GM10266 (cell line): Measurements from ENCODE around the gene KLK7.

Source experiments
- DNase-seq: peaks from one replicate; pipeline ENCODE4 v3.0.0; 2012; ENCODE audit errors: extremely low spot score
- TF ChIP-seq, protein P1 (sequence below): IDR thresholded peaks from 2 replicates; pipeline ENCODE4 v1.5.1; 2012; ENCODE audit warnings: mild to moderate bottlenecking, low read depth; ENCODE audit not compliant: control insufficient read depth, insufficient read depth; ENCODE audit errors: missing control alignments

Gene KLK7

DNA sequence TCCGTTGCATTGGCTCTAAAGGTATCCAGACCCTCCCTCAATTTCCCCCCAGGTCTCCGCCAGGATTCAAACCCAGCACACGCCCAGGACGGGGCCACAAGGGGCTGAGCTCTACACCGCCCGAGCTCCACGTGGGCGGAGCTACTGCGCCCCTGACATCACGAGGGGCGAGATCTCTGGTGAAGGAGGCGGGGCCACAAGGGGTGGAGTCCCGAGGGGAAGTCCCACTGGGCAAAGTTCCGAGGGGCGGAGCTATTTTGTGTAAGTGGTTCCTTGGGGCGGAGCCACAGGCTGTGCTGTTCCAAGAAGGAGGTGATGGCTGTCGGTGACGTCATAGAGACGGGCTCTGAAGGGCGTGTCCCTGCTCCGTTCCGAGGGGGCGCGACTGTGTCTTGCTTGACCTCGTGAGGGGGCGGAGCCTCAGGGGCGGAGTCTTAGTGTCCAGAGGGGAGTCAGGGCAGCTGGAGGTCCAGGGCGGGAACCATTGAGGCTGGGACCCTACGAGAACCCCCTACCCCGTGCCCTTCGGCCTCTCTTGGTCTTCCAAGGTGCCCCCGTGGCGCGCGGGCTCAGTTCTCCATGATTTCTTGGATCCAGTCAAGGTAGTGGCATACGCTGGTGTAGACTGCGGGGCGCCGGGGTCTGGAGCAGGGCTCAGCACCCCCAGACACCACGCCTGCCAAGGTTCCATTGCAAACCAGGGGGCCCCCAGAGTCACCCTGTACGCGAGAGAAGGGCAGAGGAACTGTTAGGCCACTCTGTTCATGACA lies 19.0 kb upstream of the KLK7 start:
- no peak for DNase-seq
- TF ChIP-seq, protein P1, sequence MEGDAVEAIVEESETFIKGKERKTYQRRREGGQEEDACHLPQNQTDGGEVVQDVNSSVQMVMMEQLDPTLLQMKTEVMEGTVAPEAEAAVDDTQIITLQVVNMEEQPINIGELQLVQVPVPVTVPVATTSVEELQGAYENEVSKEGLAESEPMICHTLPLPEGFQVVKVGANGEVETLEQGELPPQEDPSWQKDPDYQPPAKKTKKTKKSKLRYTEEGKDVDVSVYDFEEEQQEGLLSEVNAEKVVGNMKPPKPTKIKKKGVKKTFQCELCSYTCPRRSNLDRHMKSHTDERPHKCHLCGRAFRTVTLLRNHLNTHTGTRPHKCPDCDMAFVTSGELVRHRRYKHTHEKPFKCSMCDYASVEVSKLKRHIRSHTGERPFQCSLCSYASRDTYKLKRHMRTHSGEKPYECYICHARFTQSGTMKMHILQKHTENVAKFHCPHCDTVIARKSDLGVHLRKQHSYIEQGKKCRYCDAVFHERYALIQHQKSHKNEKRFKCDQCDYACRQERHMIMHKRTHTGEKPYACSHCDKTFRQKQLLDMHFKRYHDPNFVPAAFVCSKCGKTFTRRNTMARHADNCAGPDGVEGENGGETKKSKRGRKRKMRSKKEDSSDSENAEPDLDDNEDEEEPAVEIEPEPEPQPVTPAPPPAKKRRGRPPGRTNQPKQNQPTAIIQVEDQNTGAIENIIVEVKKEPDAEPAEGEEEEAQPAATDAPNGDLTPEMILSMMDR, result no peak

DNA sequence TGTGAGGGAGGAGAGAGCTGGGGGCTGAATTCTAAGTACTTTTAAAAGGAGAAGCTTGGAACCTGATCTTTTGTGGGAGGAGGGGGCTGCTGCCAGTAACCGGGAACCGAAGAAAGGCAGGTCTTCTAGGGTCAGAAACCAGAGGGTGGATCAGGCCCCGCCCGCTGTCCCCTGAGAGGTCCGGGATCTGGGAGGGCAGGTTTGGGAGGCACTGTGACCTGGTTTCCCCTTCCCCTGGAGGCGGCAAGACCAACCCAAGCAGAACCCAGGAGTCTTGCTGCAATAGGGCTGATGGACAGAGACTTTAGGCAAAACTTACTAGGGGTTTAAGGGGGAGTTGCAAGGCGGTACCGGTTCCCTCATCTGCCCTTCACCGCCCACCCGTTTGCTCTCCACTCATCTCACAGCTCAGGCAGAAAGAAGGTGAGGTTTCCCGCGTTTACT lies 18.4 kb upstream of the KLK7 start:
- TF ChIP-seq, protein P1, result no peak
- DNase-seq, result no peak

DNA sequence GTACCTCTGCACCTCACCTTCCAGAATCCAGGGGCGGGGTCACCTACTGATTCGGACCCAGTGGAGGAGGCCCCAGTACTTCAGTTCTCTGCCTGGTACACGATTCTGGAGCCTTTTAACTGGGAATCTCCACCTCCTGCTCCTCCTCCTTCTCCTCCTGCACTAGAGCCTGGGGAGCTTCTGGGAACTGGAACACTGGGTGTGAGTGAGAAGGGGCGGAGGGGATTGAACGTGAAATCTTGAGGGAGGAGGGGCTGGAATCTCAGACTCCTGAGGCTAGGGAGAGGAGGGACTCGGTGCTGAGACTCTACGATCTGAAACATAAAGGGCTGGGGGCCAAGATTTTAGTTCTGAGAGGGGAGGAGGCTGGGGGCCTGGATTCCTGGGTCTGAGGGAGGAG lies 17.8 kb upstream of the KLK7 start, which contains the start of gene KLK8:
TSS of gene KLK8 (minus strand) at position 90 of the 400 bp plus-strand sequence. CDS start 437 bp downstream, outside the sequence.
- DNase-seq, result no peak
- TF ChIP-seq, protein P1, result no peak

DNA sequence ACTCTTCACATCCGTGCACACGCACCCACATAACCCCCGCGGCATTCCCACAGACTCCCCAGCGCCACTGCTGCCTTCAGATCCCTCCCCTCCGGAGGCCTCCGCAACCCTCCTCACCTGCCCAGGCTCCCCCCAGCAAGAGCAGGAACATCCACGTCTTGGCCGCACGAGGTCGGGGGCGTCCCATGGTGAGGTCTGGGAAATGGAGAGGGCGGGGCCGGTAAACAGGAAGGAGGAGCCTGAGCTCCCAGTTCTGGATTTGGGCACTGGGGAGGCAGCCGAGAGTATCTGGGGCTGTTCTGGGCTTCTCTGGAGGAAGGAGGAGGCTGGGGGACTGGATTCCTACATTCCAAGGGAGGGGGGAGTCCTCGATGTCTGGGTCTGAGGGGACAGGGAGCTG lies 17.3 kb upstream of the KLK7 start:
- TF ChIP-seq, protein P1, result no peak
- DNase-seq, result no peak

GRCh38 chr19:51000426-51000825 lies 16.7 kb upstream of the KLK7 start:
- TF ChIP-seq, protein P1, result no peak

GRCh38 chr19:50998686-50999085 lies 15.0 kb upstream of the KLK7 start:
- DNase-seq, result no peak
- TF ChIP-seq, protein P1, result no peak

More at GRCh38 chr19:51000426-51000825, 16.7 kb upstream of the KLK7 start:
- DNase-seq, result no peak

DNA sequence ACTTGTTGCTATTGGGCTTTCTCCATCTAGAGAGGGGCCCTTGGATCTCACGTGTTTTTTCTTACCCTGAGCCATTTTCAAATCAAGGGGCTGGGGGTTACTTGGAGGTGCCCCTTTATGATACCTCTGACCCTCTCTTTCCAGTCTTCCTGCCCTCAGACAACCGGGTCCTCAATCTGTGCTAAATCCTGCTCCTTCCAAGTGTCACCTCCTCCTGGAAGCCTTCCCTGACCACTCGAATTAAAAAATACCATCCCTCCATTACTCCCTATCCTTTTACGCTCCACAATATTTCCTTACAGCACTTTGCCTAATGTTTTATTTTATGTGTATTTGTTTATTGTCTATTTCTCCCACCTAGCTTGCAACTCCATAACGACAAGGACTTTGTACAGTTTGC lies 14.3 kb upstream of the KLK7 start:
- TF ChIP-seq, protein P1, result no peak

More for the DNA sequence above, 14.3 kb upstream of the KLK7 start:
- DNase-seq, result no peak
